HCT116 (cell line): Measurements from ENCODE around the gene DENND6A.

Experiments used
- RAD21 ChIP-seq: IDR thresholded peaks from 2 replicates; pipeline ENCODE4 v1.6.1; 2012; ENCODE audit warnings: low read depth, mild to moderate bottlenecking
- TF ChIP-seq, protein P1 (sequence below), 3 experiments: fragments of 200-600 bp in 1 of 3; sonication (generic) in 1 of 3; IDR thresholded peaks in 2 of 3; conservative IDR thresholded peaks in 1 of 3; 2 replicates each; pipeline ENCODE4 v1.5.1; 2012 to 2017; ENCODE audit warnings: low read depth in 2 of 3, low read length in 2 of 3, antibody characterized with exemption in 1 of 3, borderline replicate concordance in 1 of 3, control low read depth in 1 of 3, mild to moderate bottlenecking in 1 of 3, mixed read lengths in 1 of 3, mixed run types in 1 of 3, moderate library complexity in 1 of 3; ENCODE audit not compliant: insufficient read depth in 1 of 3
- TF ChIP-seq, protein P2 (sequence below): IDR thresholded peaks from 2 replicates; pipeline ENCODE4 v1.6.1; 2012

DNA sequence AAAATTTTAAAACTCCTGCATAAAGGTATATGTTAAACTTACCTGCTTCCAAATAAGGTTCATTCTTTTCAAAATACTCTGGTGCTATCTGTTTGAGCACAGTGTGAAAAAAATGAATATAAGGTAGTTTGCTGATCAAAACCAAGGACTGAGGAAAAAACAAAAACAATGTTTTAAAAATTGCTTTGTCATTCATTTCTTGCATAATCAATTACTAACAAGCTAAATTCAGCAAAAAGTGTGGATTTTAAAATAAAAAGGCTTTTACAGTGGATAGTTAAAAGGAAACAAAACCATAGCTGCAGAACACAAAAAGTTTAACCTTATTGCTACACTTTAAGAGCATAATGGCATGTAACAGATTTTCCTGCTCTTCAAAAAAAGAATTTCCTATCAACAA is 31.5 kb downstream of the DENND6A start:
- TF ChIP-seq, protein P1, sequence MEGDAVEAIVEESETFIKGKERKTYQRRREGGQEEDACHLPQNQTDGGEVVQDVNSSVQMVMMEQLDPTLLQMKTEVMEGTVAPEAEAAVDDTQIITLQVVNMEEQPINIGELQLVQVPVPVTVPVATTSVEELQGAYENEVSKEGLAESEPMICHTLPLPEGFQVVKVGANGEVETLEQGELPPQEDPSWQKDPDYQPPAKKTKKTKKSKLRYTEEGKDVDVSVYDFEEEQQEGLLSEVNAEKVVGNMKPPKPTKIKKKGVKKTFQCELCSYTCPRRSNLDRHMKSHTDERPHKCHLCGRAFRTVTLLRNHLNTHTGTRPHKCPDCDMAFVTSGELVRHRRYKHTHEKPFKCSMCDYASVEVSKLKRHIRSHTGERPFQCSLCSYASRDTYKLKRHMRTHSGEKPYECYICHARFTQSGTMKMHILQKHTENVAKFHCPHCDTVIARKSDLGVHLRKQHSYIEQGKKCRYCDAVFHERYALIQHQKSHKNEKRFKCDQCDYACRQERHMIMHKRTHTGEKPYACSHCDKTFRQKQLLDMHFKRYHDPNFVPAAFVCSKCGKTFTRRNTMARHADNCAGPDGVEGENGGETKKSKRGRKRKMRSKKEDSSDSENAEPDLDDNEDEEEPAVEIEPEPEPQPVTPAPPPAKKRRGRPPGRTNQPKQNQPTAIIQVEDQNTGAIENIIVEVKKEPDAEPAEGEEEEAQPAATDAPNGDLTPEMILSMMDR (IDR thresholded peaks at IDR 0.05 in 2 of 3, conservative IDR thresholded peaks at IDR 0.05 in 1 of 3; ENCODE audit: borderline replicate concordance in 1 of 3, insufficient read depth in 1 of 3, low read depth in 2 of 3, low read length in 2 of 3): no peak
- TF ChIP-seq RAD21: no peak
- TF ChIP-seq, protein P2, sequence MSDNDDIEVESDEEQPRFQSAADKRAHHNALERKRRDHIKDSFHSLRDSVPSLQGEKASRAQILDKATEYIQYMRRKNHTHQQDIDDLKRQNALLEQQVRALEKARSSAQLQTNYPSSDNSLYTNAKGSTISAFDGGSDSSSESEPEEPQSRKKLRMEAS: no peak
